Measurements from ENCODE around the gene ENKD1.

Gene ENKD1

GRCh38 chr16:67675579-67675935 is 9.0 kb upstream of the ENKD1 start:
- no peak for TF ChIP-seq CTCF (IDR thresholded peaks at IDR 0.05; ENCODE audit: low read depth, low read length, missing control alignments)
- no peak for DNase-seq (ENCODE audit: low read depth)
- H3K4me3 ChIP-seq (ENCODE audit: low read depth, low read length), result no peak overlapping the region

GRCh38 chr16:67674851-67675578 is 8.5 kb upstream of the ENKD1 start:
- H3K4me3 ChIP-seq (ENCODE audit: low read depth, low read length), result no peak overlapping the region
- TF ChIP-seq CTCF (IDR thresholded peaks at IDR 0.05; ENCODE audit: low read depth, low read length, missing control alignments), result no peak
- DNase-seq (ENCODE audit: low read depth), result no peak

- no peak for DNase-seq (ENCODE audit: low read depth)
- TF ChIP-seq CTCF (IDR thresholded peaks at IDR 0.05; ENCODE audit: low read depth, low read length, missing control alignments), result no peak
- no peak overlapping the region for H3K4me3 ChIP-seq (ENCODE audit: low read depth, low read length)
These were observed 7.4 kb upstream of the ENKD1 start for GRCh38 chr16:67673712-67674580.

- no peak for DNase-seq (ENCODE audit: low read depth)
- no peak overlapping the region for H3K4me3 ChIP-seq (ENCODE audit: low read depth, low read length)
- TF ChIP-seq CTCF (IDR thresholded peaks at IDR 0.05; ENCODE audit: low read depth, low read length, missing control alignments), result peak; percentile 90
These were observed 6.5 kb upstream of the ENKD1 start for GRCh38 chr16:67672739-67673662.

- DNase-seq (ENCODE audit: low read depth), result no peak
- no peak overlapping the region for H3K4me3 ChIP-seq (ENCODE audit: low read depth, low read length)
- TF ChIP-seq CTCF (IDR thresholded peaks at IDR 0.05; ENCODE audit: low read depth, low read length, missing control alignments), result no peak
These were observed 5.8 kb upstream of the ENKD1 start for GRCh38 chr16:67672306-67672705.

- DNase-seq (ENCODE audit: low read depth), result no peak
- H3K4me3 ChIP-seq (ENCODE audit: low read depth, low read length), result no peak overlapping the region
These were observed 3.0 kb upstream of the ENKD1 start for GRCh38 chr16:67669499-67670101.

More at GRCh38 chr16:67669499-67670101, 3.0 kb upstream of the ENKD1 start:
- no peak for TF ChIP-seq CTCF (IDR thresholded peaks at IDR 0.05; ENCODE audit: low read depth, low read length, missing control alignments)

Measured in GM12864 (cell line).